Lower leg skin (tissue), 3 donors: ENCODE measurements around the gene TNNT2.

Experiments used
- POLR2A ChIP-seq, 2 donors: fragments of 450-650 bp; IDR thresholded peaks; one replicate each; pipeline ENCODE4 v1.6.1; 2016 to 2017; ENCODE audit warnings: antibody characterized with exemption in 2 of 2, mild to moderate bottlenecking in 1 of 2, moderate library complexity in 1 of 2
- TF ChIP-seq, protein P1 (sequence below), 3 donors: fragments of 450-650 bp; IDR thresholded peaks; one replicate each; pipeline ENCODE4 v1.5.1; 2016; ENCODE audit warnings: antibody characterized with exemption in 3 of 3, mild to moderate bottlenecking in 3 of 3, moderate library complexity in 2 of 3

DNA sequence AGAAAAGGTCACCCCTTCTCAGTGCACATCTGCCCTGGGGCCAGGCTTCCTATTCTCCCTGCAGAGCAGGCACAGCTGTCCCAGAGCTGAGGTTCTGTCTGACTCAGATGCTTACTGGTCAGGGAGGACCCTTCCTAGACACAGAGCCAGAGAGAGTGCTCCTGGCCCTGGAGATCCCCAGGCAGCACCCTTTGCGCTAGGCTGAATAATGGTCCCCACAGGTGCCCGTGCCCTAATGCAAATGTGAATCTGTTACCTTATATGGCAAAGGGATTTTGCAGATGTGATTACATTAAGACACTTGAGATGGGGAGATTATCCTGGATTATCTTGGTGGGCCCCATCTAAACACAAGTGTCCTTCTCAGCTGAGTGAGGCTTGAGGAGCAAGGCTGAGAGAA is 46.7 kb upstream of the TNNT2 start:
- TF ChIP-seq, protein P1, sequence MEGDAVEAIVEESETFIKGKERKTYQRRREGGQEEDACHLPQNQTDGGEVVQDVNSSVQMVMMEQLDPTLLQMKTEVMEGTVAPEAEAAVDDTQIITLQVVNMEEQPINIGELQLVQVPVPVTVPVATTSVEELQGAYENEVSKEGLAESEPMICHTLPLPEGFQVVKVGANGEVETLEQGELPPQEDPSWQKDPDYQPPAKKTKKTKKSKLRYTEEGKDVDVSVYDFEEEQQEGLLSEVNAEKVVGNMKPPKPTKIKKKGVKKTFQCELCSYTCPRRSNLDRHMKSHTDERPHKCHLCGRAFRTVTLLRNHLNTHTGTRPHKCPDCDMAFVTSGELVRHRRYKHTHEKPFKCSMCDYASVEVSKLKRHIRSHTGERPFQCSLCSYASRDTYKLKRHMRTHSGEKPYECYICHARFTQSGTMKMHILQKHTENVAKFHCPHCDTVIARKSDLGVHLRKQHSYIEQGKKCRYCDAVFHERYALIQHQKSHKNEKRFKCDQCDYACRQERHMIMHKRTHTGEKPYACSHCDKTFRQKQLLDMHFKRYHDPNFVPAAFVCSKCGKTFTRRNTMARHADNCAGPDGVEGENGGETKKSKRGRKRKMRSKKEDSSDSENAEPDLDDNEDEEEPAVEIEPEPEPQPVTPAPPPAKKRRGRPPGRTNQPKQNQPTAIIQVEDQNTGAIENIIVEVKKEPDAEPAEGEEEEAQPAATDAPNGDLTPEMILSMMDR (IDR thresholded peaks at IDR 0.05), result no peak
- no peak for TF ChIP-seq POLR2A (IDR thresholded peaks at IDR 0.05)
